ENCODE results near the gene MAGEB6B. TPM values are rescaled to one million over a fixed set of nuclear protein-coding genes. Genes with fewer than 3 reads are reported as not detected.

Gene MAGEB6B
- polyA plus RNA-seq, 3 donors: not detected

DNA sequence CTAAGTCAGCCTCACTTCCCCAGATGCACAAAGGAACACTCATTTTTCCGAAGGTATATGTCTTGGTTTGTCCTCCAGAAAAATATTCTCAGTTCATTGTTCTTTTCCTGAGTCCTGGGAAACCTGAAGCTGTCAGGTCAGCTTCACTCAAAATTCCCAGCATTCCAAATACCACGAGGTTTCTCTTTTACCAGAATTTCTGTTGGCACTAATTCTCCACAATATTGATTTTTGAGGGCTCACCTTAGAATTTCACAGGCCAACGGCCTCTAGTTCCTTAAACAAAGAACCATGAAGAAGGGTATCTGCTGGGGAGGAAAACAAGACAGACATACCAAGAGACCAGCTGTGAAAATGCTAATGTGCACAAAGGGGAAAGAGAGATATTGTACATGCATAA lies 47.6 kb downstream of the MAGEB6B start:
- 80% methylated on average over 1 of the region's 3 CpGs for WGBS (ENCODE audit: insufficient coverage)
- Histone ChIP-seq H2AFZ (ENCODE audit: insufficient read depth, low read depth, low read length, poor library complexity, severe bottlenecking) (no peak overlapping the region), H4K20me1 (ENCODE audit: insufficient read depth, low read length) (no peaks in the 10 kb centered on the region), H3K27me3 (ENCODE audit: control insufficient read depth in 2 of 2, insufficient read depth in 2 of 2, low read length in 2 of 2) (no peaks in the 10 kb centered on the region), H3K9me3 (replicated peaks in 1 of 2; ENCODE audit: control insufficient read depth in 1 of 2, insufficient read depth in 1 of 2, low read length in 2 of 2) (peaks cover 0 to 2% of the 10 kb centered on the region in 2 donors), H3K27ac (ENCODE audit: low read depth in 1 of 2, low read length in 2 of 2) (no peak overlapping the region), H3K36me3 (replicated peaks in 1 of 2; ENCODE audit: control insufficient read depth in 1 of 2, insufficient read depth in 2 of 2, low read length in 2 of 2) (no peaks in the 10 kb centered on the region), H3K4me2 (replicated peaks; ENCODE audit: extremely low read depth, low read length, poor library complexity, severe bottlenecking) (no peak overlapping the region), H3K4me3 (replicated peaks in 1 of 3; ENCODE audit: low read depth in 2 of 3, low read length in 3 of 3) (no peak overlapping the region), H3K79me2 (ENCODE audit: insufficient read depth, low read length) (no peaks in the 10 kb centered on the region), H3K9ac (ENCODE audit: insufficient read depth, low read length, poor library complexity, severe bottlenecking) (no peak overlapping the region), H3K4me1 (ENCODE audit: control insufficient read depth in 1 of 2, insufficient read depth in 2 of 2, low read length in 2 of 2) (no peaks in the 10 kb centered on the region)
- intact Hi-C loops (cut with micrococcal nuclease): no loop called here
- TF ChIP-seq, protein P1, sequence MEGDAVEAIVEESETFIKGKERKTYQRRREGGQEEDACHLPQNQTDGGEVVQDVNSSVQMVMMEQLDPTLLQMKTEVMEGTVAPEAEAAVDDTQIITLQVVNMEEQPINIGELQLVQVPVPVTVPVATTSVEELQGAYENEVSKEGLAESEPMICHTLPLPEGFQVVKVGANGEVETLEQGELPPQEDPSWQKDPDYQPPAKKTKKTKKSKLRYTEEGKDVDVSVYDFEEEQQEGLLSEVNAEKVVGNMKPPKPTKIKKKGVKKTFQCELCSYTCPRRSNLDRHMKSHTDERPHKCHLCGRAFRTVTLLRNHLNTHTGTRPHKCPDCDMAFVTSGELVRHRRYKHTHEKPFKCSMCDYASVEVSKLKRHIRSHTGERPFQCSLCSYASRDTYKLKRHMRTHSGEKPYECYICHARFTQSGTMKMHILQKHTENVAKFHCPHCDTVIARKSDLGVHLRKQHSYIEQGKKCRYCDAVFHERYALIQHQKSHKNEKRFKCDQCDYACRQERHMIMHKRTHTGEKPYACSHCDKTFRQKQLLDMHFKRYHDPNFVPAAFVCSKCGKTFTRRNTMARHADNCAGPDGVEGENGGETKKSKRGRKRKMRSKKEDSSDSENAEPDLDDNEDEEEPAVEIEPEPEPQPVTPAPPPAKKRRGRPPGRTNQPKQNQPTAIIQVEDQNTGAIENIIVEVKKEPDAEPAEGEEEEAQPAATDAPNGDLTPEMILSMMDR (IDR thresholded peaks at IDR 0.05): no peak
- no peaks in the 10 kb centered on the region for H3K27me3 Mint-ChIP-seq (ENCODE audit: low read depth in 3 of 3)
- no peaks in the 10 kb centered on the region for H3K4me1 Mint-ChIP-seq
- no peaks in the 10 kb centered on the region for H3K36me3 Mint-ChIP-seq
- no peak for DNase-seq
- H3K4me3 Mint-ChIP-seq: no peak overlapping the region
- no peak overlapping the region for H3K27ac Mint-ChIP-seq
- H3K9me3 Mint-ChIP-seq: peaks cover 0 to 16% (median 2%) of the 10 kb centered on the region in 7 donors

Other genes starting within 250 kb of the MAGEB6B start
- gene MAGEB18, start 22.3 kb upstream of the MAGEB6B start, polyA plus RNA-seq: not detected
- not detected for gene MAGEB6, start 31.8 kb downstream of the MAGEB6B start, polyA plus RNA-seq
- not detected for gene MAGEB5, start 55.6 kb downstream of the MAGEB6B start, polyA plus RNA-seq

Data from CD14-positive monocyte (primary cell).